Measurements from ENCODE around the gene PET100.

The PET100 gene

DNA sequence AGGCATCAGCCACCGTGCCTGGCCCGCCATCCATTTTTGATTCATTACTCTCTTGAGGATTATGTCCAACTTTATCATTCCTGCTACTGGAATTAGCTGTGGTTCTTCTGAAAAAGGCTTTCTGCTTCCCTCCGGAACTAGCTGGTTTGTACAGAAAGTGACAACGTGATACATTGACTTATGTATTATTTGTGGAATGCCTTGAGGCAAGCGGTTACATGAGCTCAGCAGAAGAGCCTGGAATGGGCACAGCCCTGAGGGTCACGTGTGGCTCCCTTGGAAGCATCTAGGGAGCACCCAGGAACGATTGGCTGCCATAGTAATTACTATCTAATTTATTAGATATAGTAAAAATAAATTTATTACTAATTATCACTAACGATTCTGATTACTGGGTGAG is 24.8 kb downstream of the PET100 start:
- DNase-seq, result no peak

GRCh38 chr19:7655581-7655980 is 26.0 kb downstream of the PET100 start:
- DNase-seq, result peak; percentile 87

DNA sequence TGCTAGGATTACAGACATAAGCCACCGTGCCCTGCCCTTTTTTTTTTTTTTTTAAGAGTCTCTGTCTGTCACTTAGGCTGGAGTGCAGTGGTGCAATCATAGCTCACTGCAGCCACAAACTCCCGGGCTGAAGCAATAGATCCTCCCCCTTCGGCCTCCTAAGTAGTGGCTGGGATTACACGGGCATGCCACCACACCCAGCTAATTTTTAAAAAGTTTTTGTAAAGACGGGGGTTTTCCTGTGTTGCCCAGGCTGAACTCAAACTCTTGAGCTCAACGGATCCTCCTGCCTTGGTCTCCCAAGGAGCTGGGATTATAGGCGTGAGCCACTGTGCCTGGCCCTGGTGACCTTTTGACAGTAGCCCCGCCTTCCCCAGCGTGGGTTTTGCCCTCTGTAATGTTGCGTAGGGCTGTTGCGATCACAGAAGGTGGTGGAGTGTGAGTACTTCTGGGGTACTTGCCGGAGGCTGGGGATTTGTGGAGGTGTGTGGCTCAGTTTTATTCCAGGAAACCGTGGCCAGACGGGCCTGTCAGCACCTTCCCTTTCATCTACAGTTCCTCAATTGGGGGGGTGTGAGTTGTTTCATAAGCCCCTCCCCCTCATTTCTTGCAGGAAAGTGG is 27.6 kb downstream of the PET100 start:
- DNase-seq, result peak; percentile 99

GRCh38 chr19:7658219-7658686 is 28.7 kb downstream of the PET100 start:
- peak; percentile 82 for DNase-seq

- peak; percentile 69 for DNase-seq
Measured at GRCh38 chr19:7661744-7662538, 32.3 kb downstream of the PET100 start.

GRCh38 chr19:7662657-7663056 is 33.1 kb downstream of the PET100 start:
- DNase-seq, result no peak

DNA sequence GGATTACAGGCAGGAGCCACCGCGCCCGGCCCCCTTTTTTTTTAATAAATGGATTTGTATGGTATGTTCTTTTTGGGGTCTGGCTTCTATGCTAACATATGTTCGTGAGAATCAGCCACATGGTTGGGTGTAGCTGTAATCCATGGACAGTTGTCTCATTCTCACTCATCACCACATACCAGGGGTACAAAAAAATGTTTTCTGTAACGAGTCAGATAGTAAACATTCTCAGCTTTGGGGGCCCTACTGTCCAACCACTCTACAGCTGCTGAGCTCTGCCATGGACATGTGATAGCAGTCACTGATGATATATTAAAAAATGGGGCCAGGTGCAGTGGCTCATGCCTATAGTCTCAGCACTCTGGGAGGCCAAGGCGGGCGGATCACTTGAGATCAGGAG is 34.1 kb downstream of the PET100 start:
- no peak for DNase-seq

GRCh38 chr19:7665076-7665475 is 35.5 kb downstream of the PET100 start:
- no peak for DNase-seq

DNA sequence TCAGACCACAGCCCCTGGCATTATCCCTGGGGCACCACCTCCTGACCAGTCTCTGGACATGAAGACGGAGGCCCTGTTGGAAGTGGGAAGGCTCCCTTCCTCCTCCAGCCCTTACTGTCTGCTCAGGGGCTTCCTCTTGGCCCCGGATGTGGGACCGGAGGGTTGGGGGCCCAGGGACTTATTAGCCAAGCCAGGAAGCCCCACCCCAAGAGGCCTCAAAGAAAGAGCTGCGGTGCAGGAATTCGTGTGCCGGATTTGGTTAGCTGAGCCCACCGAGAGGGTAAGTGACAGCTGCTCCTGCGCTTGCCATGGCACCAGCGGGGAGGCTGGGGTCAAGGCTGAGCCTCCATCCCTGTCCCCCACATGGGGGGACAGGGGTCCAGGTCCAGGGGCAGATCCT is 39.2 kb downstream of the PET100 start, which contains the start of gene RETN:
Gene RETN, plus strand, starts transcription at position 208 of the 400 bp plus-strand sequence. CDS start 278 bp downstream, outside the sequence.
- DNase-seq, result no peak

DNA sequence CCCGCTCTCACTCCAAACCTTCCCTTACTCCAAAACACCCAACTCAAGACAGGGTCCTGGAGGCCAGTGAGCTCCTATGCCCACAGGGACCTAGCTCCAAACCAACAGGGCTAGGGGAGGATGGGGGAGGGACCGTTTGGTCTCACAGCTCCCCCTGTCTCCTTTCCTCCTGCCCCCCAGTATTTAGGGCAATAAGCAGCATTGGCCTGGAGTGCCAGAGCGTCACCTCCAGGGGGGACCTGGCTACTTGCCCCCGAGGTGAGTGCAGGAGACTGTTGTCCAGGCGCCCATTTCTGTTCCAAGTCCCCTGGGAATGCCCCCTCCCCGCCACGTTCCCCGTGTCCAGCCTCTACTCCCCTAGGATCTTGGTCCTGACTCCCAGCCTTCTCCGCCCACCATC is 40.0 kb downstream of the PET100 start:
- no peak for DNase-seq

GRCh38 chr19:7670150-7670783 is 40.7 kb downstream of the PET100 start:
- DNase-seq, result peak; percentile 64

- no peak for DNase-seq
Measured at GRCh38 chr19:7670790-7671189, 41.2 kb downstream of the PET100 start.

DNA sequence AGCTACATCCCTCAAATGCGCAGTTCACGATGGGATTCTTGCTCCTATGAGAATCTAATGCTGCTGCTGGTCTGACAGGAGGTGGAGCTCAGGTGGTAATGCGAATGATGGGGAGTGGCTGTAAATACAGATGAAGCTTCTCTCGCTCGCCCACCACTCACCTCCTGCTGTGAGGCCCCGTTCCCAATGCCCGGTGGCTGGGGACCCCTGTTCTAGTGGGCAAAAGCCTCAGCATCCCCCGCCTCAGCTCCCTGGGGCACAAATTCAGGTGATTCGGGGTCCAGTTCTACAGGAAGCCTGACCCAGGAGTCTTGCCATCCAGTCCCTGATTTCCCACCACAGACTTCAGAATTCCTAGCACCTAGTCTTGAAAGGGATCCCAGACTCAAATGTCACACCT is 42.9 kb downstream of the PET100 start:
- no peak for DNase-seq

DNA sequence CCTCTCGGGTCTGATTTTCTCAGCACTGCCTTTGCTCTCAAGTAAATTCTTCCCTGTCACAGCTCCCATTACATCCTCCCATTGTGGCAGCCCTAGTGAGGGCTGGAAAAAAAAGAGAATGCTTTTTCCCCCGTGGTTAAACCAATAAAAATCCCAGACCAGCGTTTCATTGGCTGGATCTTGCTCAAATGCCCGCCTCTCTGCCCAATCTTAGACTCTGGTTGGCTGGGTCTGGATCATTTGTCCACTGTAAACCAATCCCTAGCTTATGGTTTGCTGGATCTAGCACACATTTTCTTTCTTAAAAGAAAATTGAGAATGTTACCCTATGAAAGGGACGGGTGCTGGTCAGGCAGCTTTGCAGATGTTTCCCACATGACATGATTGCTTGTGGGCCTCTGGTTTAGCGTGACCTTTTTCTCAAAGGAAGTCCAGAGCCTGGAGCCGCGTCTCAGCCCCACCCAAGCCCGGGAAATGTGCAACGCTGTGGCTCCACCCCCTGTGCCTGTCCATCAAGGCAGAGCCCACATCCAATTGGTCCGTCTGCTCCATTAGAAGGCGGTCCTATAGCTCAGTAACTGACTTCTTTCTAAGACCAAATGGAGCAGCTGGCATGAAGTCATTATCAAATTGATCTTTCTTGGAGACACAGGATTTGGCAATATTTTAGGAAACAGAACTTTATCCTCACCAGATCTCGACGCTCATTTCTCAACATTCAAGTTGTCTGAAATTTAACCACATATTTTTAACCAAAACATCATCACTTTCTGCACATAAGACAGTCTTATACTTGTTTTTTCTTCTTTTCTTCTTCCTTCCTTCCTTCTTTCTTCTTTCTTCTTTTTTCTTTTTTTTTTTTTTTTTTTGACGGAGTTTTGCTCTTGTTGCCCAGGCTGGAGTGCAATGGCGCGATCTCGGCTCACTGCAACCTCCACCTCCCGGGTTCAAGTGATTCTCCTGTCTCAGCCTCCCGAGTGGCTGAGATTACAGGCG is 44.7 kb downstream of the PET100 start:
- DNase-seq, result peak; percentile 100

DNA sequence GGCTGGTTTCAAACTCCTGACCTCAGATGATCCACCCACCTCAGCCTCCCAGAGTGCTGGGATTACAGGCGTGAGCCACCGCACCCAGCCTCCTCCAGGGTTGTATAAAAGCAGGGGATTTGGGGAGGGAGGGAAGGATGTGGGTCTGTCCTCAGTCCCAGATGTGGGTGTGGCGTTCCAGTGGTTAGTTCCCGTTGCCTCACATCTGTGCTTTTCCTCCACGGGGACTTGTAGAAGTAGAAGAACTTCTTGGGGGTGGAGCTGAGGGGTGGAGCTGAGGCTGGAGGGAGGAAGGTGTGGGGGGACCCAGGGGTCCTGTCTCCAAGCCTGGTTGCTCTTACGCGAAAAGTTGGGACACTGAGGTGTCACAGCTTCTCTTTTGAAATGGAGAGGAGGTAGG is 46.8 kb downstream of the PET100 start:
- peak; percentile 96 for DNase-seq

- peak; percentile 72 for DNase-seq
Measured at GRCh38 chr19:7676854-7677253, 47.3 kb downstream of the PET100 start, which contains the start of gene MCEMP1. Gene MCEMP1, plus strand, starts transcription at chr19:7677090. Its CDS starts 31 bp downstream, at chr19:7677121.

DNA sequence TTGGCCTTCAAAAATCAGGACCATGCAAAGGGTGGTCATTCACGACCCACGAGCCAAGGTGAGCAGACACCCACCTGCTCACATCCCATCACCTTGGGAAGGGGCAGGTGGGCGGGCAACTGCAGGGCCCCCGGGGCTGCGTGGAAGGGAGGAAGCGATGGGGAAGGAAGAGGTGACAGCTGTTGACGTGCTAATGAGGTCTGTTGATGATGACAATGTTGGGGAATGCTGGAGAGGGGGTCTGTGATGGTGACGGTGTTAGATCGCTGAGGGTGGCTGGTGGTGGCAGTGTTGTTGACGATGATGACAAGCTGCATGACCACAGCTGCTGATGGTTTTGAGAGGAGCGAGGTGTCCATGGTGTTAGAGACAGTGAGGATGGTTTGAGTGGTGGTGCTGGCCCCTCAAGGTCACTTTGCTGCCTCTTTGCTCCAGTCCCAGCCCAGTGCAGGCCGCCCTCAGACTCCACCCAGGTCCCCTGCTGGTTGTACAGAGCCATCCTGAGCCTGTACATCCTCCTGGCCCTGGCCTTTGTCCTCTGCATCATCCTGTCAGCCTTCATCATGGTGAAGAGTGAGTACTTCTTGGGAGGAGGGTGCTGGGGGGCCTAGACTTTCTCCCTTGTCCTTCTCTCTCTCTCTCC is 48.2 kb downstream of the PET100 start:
- DNase-seq, result no peak

DNA sequence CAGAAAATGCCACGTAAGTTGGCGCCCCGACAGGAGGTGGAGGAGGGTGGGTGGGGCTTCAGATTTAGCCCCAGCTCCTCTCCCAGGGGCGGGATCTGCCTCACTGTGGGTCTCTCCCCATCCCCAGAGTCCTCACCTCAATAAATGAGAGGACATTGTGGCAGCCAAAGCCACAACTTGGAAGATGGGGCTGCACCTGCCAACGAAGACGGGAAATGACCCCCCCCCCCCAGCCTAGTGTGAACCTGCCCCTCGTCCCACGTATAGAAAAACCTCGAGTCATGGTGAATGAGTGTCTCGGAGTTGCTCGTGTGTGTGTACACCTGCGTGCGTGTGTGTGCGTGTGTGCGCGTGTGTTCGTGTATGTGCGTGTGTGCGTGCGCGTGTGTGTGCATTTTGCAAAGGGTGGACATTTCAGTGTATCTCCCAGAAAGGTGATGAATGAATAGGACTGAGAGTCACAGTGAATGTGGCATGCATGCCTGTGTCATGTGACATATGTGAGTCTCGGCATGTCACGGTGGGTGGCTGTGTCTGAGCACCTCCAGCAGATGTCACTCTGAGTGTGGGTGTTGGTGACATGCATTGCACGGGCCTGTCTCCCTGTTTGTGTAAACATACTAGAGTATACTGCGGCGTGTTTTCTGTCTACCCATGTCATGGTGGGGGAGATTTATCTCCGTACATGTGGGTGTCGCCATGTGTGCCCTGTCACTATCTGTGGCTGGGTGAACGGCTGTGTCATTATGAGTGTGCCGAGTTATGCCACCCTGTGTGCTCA is 49.6 kb downstream of the PET100 start:
- DNase-seq, result peak; percentile 85

DNA sequence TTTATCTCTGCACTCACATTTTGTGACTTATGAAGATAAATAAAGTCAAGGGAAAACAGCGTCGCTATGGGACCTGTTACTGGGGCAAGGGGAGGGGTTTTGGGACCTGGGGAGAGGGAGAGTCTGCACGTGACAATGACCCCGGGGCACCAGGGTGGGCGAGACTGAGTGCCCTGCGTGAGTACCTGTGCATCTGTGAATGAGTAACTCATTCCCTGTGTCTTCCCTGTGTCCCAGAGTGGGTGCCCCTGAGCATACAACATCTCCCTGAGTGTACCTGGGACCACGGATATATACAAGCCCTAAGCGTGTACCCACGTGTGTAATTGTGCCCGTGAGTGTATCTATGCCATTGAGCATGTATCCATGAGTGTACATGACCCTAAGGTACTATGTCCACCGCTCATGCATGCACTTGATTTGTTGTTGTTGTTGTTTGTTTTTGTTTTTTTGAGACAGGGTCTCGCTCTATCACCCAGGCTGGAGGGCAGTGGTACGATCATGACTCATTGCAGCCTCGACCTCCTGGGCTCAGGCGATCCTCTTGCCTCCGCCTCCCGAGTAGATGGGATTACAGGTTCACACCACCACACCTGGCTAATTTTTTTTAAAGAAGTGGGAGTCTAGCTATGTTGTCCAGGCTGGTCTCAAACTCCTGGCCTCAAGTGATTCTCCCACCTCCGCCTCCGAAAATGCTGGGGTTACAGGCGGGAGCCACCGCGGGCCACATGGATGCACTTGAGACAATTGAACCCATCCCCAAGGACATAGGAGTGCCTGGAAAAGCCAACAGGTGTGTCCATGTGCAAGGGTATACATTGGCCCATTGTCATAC is 50.4 kb downstream of the PET100 start:
- DNase-seq, result no peak

Data from MV-4-11 (cell line).